Skin of body (tissue), 3 donors: Measurements from ENCODE around the gene ATOH8. TPM values are rescaled to one million over a fixed set of nuclear protein-coding genes. Genes with fewer than 3 reads are reported as not detected.
"Not testable (repeated sequence)": the region's sequence is repeated elsewhere in the genome, so short reads cannot be mapped to it uniquely, and the experiment has no call there.

Source experiments
- DNase-seq: peaks from one replicate; lab custom pipeline; 2025; lab: John Stamatoyannopoulos, UW
- small RNA-seq: library from RNA; depleted of rRNA; stranded (forward); fragments of <200 nt; gene quantifications from one replicate; pipeline ENCODE3, GENCODE V24; 2014; ENCODE audit warnings: low replicate concordance
- total RNA-seq: library from RNA; depleted of rRNA; stranded (reverse); fragments of >200 nt; gene quantifications from one replicate; pipeline ENCODE4 v1.2.3, GENCODE V29; 2014

Gene ATOH8
- total RNA-seq, 1 donor from 2014 or later = 5.2 TPM

DNA sequence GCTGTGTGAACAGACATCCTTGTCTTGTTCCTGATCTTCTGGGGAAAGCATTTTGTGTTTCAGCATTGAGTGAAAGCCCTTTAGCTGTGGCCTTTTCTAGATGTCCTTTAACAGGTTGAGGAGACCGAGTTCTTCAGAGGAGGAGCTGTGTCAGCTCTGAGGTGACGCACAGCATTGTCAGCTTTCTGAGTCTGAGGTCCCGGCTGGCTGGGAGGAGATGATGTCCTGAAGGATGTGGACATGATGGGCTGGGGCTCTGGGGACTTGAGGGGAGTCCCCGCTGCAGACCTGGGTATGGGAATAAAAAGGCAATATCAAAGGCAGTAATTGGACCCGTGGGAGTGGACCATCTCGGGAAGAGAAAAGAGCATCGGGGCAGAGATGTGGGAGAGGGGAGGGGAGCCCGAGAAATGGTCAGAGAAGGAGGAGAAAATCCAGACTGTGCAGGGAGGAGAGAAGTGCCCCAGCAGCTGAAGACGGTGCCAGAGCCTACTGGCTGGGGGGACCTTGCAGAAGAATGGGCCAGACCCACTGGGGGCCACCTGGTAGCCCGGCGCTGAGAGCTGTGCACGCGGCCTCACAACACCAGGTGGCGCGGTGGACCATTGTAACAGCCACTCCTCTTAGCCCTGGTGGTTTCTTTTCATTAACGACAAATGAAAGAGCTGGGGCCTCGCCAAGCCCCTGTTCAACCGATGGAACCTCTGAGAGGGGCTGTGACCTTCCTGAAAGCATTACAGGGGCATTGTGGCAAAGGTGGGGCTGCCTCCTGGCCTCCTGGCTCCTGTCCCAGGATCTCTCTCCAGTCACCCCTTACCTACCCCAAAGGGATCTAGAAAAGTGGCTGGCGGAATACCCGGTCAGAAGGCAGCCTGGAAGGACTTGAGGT is 73.4 kb downstream of the ATOH8 start:
- peak; percentile 7 for DNase-seq

DNA sequence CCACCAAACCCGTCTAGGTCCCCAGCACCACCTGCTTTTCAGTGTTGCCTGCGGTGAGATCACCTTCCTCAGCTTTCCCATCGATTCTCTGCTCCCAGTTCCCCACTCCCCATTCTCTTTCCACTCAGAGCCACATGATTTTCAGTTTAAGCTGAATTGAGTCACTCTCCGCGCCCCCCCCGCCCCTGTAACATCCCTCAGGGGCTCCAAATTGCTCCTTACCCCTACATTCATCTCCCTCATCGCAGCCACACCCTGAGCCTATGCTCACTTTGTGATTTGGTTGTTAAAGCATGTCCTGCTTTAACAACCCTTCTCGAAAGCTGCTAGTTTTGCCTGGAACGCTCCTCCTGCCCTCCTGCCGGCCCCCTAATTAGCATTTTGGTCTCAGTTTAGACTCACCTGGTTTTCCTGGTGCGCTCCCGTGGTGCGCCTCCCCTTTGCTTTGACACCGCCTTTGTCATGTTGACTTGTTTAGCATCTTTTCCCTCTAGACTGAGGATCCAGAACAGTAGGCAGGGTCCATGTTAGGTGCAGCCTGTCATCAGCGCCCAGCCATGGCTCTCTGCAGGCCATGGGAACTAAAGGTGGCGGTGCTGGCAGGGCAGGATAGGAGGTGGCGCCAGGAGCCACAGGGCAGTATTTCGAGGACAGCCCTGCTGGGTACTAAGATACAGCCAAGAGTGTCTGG is 74.2 kb downstream of the ATOH8 start:
- no peak for DNase-seq

DNA sequence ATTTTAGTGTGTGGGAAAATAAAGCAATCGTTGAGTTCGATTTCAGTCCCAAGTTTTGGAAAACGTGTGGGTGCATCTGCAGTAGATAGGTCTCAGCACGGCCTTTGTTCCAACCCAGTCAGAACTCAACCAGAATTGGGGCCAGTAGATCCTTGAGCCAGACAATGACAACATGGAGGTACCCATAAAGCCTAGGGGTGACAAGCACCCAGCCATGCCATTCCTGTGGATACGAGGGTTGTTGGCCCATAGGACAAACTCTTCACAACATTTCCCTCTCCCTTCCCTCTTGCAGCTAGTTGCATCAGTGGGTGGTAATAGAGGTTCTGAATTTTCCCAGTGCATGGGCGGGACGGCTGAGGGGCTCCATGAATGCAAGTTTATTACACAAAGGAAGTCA is 74.9 kb downstream of the ATOH8 start:
- DNase-seq = no peak

DNA sequence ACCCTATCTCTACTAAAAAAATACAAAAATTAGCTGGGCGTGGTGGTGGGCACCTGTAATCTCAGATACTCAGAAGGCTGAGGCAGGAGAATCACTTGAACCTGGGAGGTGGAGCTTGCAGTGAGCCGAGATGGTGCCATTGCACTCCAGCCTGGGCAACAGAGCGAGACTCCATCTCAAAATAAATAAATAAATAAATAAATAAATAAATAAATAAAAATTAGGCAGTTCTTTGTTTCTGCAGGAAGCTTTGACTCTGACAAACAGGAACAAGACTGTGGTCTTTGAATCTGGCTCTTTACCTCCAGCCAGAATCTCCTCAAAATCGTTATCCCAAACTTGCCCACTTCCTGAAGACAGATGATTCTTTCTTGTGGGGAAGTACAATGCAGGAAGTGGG is 75.6 kb downstream of the ATOH8 start:
- DNase-seq = not testable (repeated sequence)

DNA sequence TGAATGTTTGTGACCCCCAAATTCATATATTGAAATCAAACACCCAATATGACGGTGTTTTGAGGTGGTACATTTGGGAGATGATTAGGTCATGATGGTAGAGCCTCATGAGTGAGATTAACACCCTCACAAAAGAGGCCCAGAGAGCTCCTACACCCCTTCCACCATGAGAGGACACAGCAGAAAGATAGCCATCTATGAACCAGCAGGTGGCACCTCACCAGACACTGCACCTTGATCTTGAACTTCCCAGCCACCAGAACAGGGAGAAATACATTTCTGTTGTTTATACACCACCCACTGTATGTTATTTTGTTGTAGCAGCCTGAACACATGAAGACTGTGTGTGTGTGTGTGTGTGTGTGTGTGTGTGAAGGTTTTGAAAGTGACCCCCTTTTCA is 76.9 kb downstream of the ATOH8 start:
- DNase-seq = no peak

DNA sequence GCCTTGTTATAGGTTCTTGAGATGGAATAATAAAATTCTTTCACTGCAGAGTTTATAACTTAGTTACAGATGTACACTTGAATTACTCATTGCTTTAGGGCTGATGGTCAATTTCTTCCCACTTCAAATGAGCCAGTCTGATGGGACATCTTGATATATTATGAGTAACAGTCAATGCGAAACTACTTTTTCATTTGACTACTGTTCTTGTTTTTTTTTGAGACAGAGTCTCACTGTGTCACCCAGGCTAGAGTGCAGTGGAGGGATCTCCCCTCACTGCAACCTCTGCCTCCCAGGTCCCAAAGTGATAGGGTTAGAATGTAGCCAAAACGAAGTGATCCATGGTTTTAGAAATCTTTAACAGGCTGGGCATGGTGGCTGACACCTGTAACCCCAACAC is 77.9 kb downstream of the ATOH8 start:
- DNase-seq = no peak

DNA sequence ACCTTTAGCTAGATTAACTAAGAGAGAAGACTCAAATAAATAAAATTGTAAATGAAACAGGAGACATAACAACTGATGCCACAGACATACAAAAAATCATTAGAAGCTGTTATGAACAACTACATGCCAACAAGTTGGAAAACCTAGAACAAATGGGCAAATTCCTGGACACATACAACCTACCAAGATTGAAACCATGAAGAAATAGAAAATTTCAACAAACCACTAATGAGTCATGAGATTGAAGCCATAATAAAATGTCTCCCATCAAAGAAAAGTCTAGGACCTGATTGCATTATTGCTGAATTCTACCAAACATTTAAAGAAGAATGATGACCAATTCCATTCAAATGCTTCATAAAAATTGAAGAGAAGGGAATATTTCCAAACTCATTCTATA is 80.7 kb downstream of the ATOH8 start:
- no peak for DNase-seq

Small RNA genes within 50 kb of the gene (small RNA-seq; reads per million reads assigned to genes)
- not detected for gene MIR6071
- gene RN7SKP83 = not detected
- 0.07 reads per million for gene RNU1-38P

Other genes with a start within 250 kb of the ATOH8 start
- 115 TPM for gene MAT2A, start 214.8 kb upstream of the ATOH8 start, total RNA-seq
- gene GGCX, start 192.5 kb upstream of the ATOH8 start, total RNA-seq = 24.4 TPM
- 32.4 TPM for gene VAMP8, start 176.4 kb upstream of the ATOH8 start, total RNA-seq
- gene VAMP5, start 169.6 kb upstream of the ATOH8 start, total RNA-seq = 8.9 TPM
- 57.6 TPM for gene RNF181, start 158.2 kb upstream of the ATOH8 start, total RNA-seq
- 3.3 TPM for gene TMEM150A, start 151.3 kb upstream of the ATOH8 start, total RNA-seq
- gene C2orf68, start 141.9 kb upstream of the ATOH8 start, total RNA-seq = 21.8 TPM
- gene USP39, start 137.8 kb upstream of the ATOH8 start, total RNA-seq = 30.9 TPM
- gene SFTPB, start 85.8 kb upstream of the ATOH8 start, total RNA-seq = not detected
- gene GNLY, start 59.6 kb upstream of the ATOH8 start, total RNA-seq = not detected
- 23.3 TPM for gene ST3GAL5, start 135.0 kb downstream of the ATOH8 start, total RNA-seq